CD4-positive, CD25-positive, alpha-beta regulatory T cell (primary cell): ENCODE data around the gene PDE6A. TPM values are rescaled to one million over a fixed set of nuclear protein-coding genes. Genes with fewer than 3 reads are reported as not detected.

Experiments used
- ATAC-seq, 2 donors: fragments of 150-1000 bp; cut with Tn5 transposase; one replicate each; pipeline ENCODE4 v1.10.0; 2021; ENCODE audit warnings: low read depth in 2 of 2, moderate number of reproducible peaks in 2 of 2, moderate library complexity in 1 of 2
- DNase-seq, 3 donors: peaks; one replicate each; pipeline versions ENCODE4 v3.0.0 to v3.0.0-alpha.2; 2012 to 2022; ENCODE audit warnings: mixed read lengths in 1 of 3
- H3K27ac ChIP-seq: one replicate; pipeline ENCODE4 v1.7.0; 2013; ENCODE audit warnings: mild to moderate bottlenecking, low read length; ENCODE audit not compliant: insufficient read depth, poor library complexity, severe bottlenecking
- H3K27me3 ChIP-seq: one replicate; pipeline ENCODE4 v1.7.0; 2013; ENCODE audit warnings: low read length; ENCODE audit not compliant: control insufficient read depth, insufficient read depth
- H3K36me3 ChIP-seq: one replicate; pipeline ENCODE4 v1.7.0; 2013; ENCODE audit warnings: mild to moderate bottlenecking, low read length, moderate library complexity; ENCODE audit not compliant: control insufficient read depth, insufficient read depth
- H3K4me1 ChIP-seq: 2 replicates; pipeline ENCODE4 v1.7.0; 2013; ENCODE audit warnings: mild to moderate bottlenecking, low read length; ENCODE audit not compliant: insufficient read depth, control insufficient read depth, poor library complexity, severe bottlenecking
- H3K4me3 ChIP-seq: one replicate; pipeline ENCODE4 v1.7.0; 2013; ENCODE audit warnings: low read depth, mild to moderate bottlenecking, low read length, moderate library complexity
- H3K9me3 ChIP-seq, 2 experiments: 1 replicate in 1 of 2; 2 replicates in 1 of 2; pipeline ENCODE4 v1.7.0; 2013; ENCODE audit warnings: low read length in 2 of 2, mild to moderate bottlenecking in 1 of 2, moderate library complexity in 1 of 2; ENCODE audit not compliant: control insufficient read depth in 2 of 2
- H3K27ac Mint-ChIP-seq, 3 donors: one replicate each; pipeline ENCODE4 v1.8.0; 2020 to 2022; ENCODE audit warnings: mild to moderate bottlenecking in 3 of 3, mixed read lengths in 3 of 3, moderate library complexity in 2 of 3
- H3K27me3 Mint-ChIP-seq: one replicate; pipeline ENCODE4 v1.8.0; 2022; ENCODE audit warnings: mild to moderate bottlenecking, mixed read lengths
- H3K36me3 Mint-ChIP-seq: one replicate; pipeline ENCODE4 v1.8.0; 2020; ENCODE audit warnings: mixed read lengths
- H3K4me1 Mint-ChIP-seq, 4 donors: one replicate each; pipeline ENCODE4 v1.8.0; 2020 to 2022; ENCODE audit warnings: mixed read lengths in 4 of 4, mild to moderate bottlenecking in 1 of 4
- H3K4me3 Mint-ChIP-seq, 4 donors: one replicate each; pipeline ENCODE4 v1.8.0; 2020 to 2022; ENCODE audit warnings: mild to moderate bottlenecking in 4 of 4, mixed read lengths in 4 of 4, moderate library complexity in 3 of 4
- H3K9me3 Mint-ChIP-seq, 7 donors: one replicate each; pipeline ENCODE4 v1.8.0; 2020 to 2022; ENCODE audit warnings: mixed read lengths in 7 of 7, mild to moderate bottlenecking in 3 of 7, moderate library complexity in 2 of 7
- polyA plus RNA-seq, 4 donors: library from polyadenylated mRNA; unstranded; fragments of 300-500 nt; fragmentation: Illumina TruSeq; gene quantifications; one replicate each; pipeline ENCODE4 v1.2.3, GENCODE V29; 2021
- total RNA-seq: library from RNA; stranded (reverse); gene quantifications from one replicate; pipeline ENCODE4 v1.2.3, GENCODE V29; 2022

PDE6A gene
- total and polyA plus RNA-seq, 5 donors from 2014 or later: not detected

- Mint-ChIP-seq H3K4me3 (no peak overlapping the region), H3K4me1 (no peaks in the 10 kb centered on the region), H3K36me3 (peaks cover 12% of the 10 kb centered on the region), H3K27ac (peak overlapping the region in 1 of 3 donors; percentile 28), H3K9me3 (no peaks in the 10 kb centered on the region), H3K27me3 (no peaks in the 10 kb centered on the region)
- H3K9me3 ChIP-seq: no peaks in the 10 kb centered on the region
- no peaks in the 10 kb centered on the region for H3K4me1 ChIP-seq
- peaks cover 2% of the 10 kb centered on the region for H3K36me3 ChIP-seq
- H3K27me3 ChIP-seq: no peaks in the 10 kb centered on the region
- ATAC-seq: no peak
- DNase-seq: no peak
- H3K4me3 ChIP-seq: no peak overlapping the region
- no peak overlapping the region for H3K27ac ChIP-seq
Observed at GRCh38 chr5:149851211-149851610, 93.4 kb downstream of the PDE6A start.

GRCh38 chr5:149849966-149850910 is 94.4 kb downstream of the PDE6A start:
- H3K27me3 ChIP-seq: no peaks in the 10 kb centered on the region

GRCh38 chr5:149849280-149849965 is 95.2 kb downstream of the PDE6A start:
- no peak overlapping the region for H3K4me3 ChIP-seq
- Mint-ChIP-seq H3K36me3 (peaks cover 21% of the 10 kb centered on the region), H3K4me3 (no peak overlapping the region), H3K27ac (peak overlapping the region in 1 of 3 donors; percentile 6), H3K27me3 (no peaks in the 10 kb centered on the region), H3K4me1 (no peaks in the 10 kb centered on the region), H3K9me3 (no peaks in the 10 kb centered on the region)
- no peak overlapping the region for H3K27ac ChIP-seq
- H3K9me3 ChIP-seq: no peaks in the 10 kb centered on the region
- H3K36me3 ChIP-seq: peaks cover 4% of the 10 kb centered on the region
- no peaks in the 10 kb centered on the region for H3K27me3 ChIP-seq
- H3K4me1 ChIP-seq: no peaks in the 10 kb centered on the region
- DNase-seq (no peak), ATAC-seq (no peak)

More at GRCh38 chr5:149849966-149850910, 94.4 kb downstream of the PDE6A start:
- no peak overlapping the region for H3K4me3 Mint-ChIP-seq
- Histone ChIP-seq H3K27ac (no peak overlapping the region), H3K9me3 (no peaks in the 10 kb centered on the region), H3K4me3 (no peak overlapping the region), H3K36me3 (peaks cover 2% of the 10 kb centered on the region), H3K4me1 (no peaks in the 10 kb centered on the region)
- no peaks in the 10 kb centered on the region for H3K4me1 Mint-ChIP-seq
- DNase-seq: no peak
- H3K36me3 Mint-ChIP-seq: peaks cover 16% of the 10 kb centered on the region
- H3K27me3 Mint-ChIP-seq: no peaks in the 10 kb centered on the region
- H3K9me3 Mint-ChIP-seq: no peaks in the 10 kb centered on the region
- no peak overlapping the region for H3K27ac Mint-ChIP-seq
- ATAC-seq: no peak

GRCh38 chr5:149847611-149848010 is 97.0 kb downstream of the PDE6A start:
- DNase-seq: no peak
- Histone ChIP-seq H3K27ac (no peak overlapping the region), H3K4me3 (no peak overlapping the region), H3K9me3 (no peaks in the 10 kb centered on the region), H3K27me3 (no peaks in the 10 kb centered on the region), H3K36me3 (peaks cover 4% of the 10 kb centered on the region), H3K4me1 (no peaks in the 10 kb centered on the region)
- peaks cover 21% of the 10 kb centered on the region for H3K36me3 Mint-ChIP-seq
- H3K4me1 Mint-ChIP-seq: no peaks in the 10 kb centered on the region
- no peak for ATAC-seq
- H3K27ac Mint-ChIP-seq: no peak overlapping the region
- no peak overlapping the region for H3K4me3 Mint-ChIP-seq
- no peaks in the 10 kb centered on the region for H3K9me3 Mint-ChIP-seq
- no peaks in the 10 kb centered on the region for H3K27me3 Mint-ChIP-seq

- peaks cover 30% of the 10 kb centered on the region for H3K36me3 Mint-ChIP-seq
Observed at GRCh38 chr5:149846021-149846420, 98.6 kb downstream of the PDE6A start.

GRCh38 chr5:149845601-149846000 is 99.0 kb downstream of the PDE6A start:
- Histone ChIP-seq H3K4me1 (no peaks in the 10 kb centered on the region), H3K4me3 (no peak overlapping the region), H3K27me3 (no peaks in the 10 kb centered on the region), H3K36me3 (peaks cover 4% of the 10 kb centered on the region), H3K9me3 (no peaks in the 10 kb centered on the region), H3K27ac (no peak overlapping the region)
- H3K4me1 Mint-ChIP-seq: no peaks in the 10 kb centered on the region
- H3K36me3 Mint-ChIP-seq: peaks cover 34% of the 10 kb centered on the region
- no peaks in the 10 kb centered on the region for H3K9me3 Mint-ChIP-seq
- ATAC-seq: no peak
- no peak overlapping the region for H3K4me3 Mint-ChIP-seq
- no peak for DNase-seq
- no peak overlapping the region for H3K27ac Mint-ChIP-seq
- no peaks in the 10 kb centered on the region for H3K27me3 Mint-ChIP-seq

More at GRCh38 chr5:149846021-149846420, 98.6 kb downstream of the PDE6A start:
- ATAC-seq (no peak), DNase-seq (no peak)
- Histone ChIP-seq H3K9me3 (no peaks in the 10 kb centered on the region), H3K4me3 (no peak overlapping the region), H3K36me3 (peaks cover 4% of the 10 kb centered on the region), H3K27me3 (no peaks in the 10 kb centered on the region), H3K27ac (no peak overlapping the region), H3K4me1 (no peaks in the 10 kb centered on the region)
- H3K4me1 Mint-ChIP-seq: no peaks in the 10 kb centered on the region
- H3K27me3 Mint-ChIP-seq: no peaks in the 10 kb centered on the region
- no peaks in the 10 kb centered on the region for H3K9me3 Mint-ChIP-seq
- no peak overlapping the region for H3K4me3 Mint-ChIP-seq
- no peak overlapping the region for H3K27ac Mint-ChIP-seq

- H3K4me3 Mint-ChIP-seq: no peak overlapping the region
- Histone ChIP-seq H3K27ac (no peak overlapping the region), H3K4me1 (no peaks in the 10 kb centered on the region), H3K36me3 (peaks cover 2% of the 10 kb centered on the region), H3K9me3 (no peaks in the 10 kb centered on the region), H3K27me3 (no peaks in the 10 kb centered on the region), H3K4me3 (no peak overlapping the region)
- DNase-seq (no peak), ATAC-seq (no peak)
- H3K4me1 Mint-ChIP-seq: no peaks in the 10 kb centered on the region
- no peak overlapping the region for H3K27ac Mint-ChIP-seq
- peaks cover 4% of the 10 kb centered on the region for H3K27me3 Mint-ChIP-seq
- no peaks in the 10 kb centered on the region for H3K9me3 Mint-ChIP-seq
- peaks cover 28% of the 10 kb centered on the region for H3K36me3 Mint-ChIP-seq
Observed at GRCh38 chr5:149841851-149842793, 102.5 kb downstream of the PDE6A start.
